ENCODE measurements around the gene INPP5D.
"Not testable (repeated sequence)": the region's sequence is repeated elsewhere in the genome, so short reads cannot be mapped to it uniquely, and the experiment has no call there.

Gene INPP5D

GRCh38 chr2:233059797-233060500 is at the start of gene INPP5D:
Gene INPP5D (plus strand): TSS chr2:233060342. CDS start chr2:233060479, 137 bp downstream.
- peak in 1 of 2 donors; percentile 18 for DNase-seq

- no peak for DNase-seq
Observed at GRCh38 chr2:233010569-233011267, 49.4 kb upstream of the INPP5D start.

- DNase-seq, result no peak
Observed at GRCh38 chr2:233011268-233011650, 48.9 kb upstream of the INPP5D start.

GRCh38 chr2:233011702-233012131 is 48.4 kb upstream of the INPP5D start:
- no peak for DNase-seq

GRCh38 chr2:233012301-233012971 is 47.7 kb upstream of the INPP5D start:
- DNase-seq, result no peak

- DNase-seq, result no peak
Observed at GRCh38 chr2:233013027-233013461, 47.1 kb upstream of the INPP5D start, which contains the start of gene NGEF. Gene NGEF (minus strand): TSS chr2:233013256. CDS start chr2:232974890, 38,366 bp downstream.

- no peak for DNase-seq
Observed at GRCh38 chr2:233013650-233014049, 46.5 kb upstream of the INPP5D start.

- no peak for DNase-seq
Observed at GRCh38 chr2:233015019-233015645, 45.0 kb upstream of the INPP5D start.

GRCh38 chr2:233017947-233018346 is 42.2 kb upstream of the INPP5D start:
- DNase-seq, result no peak

GRCh38 chr2:233019610-233020009 is 40.5 kb upstream of the INPP5D start:
- not testable (repeated sequence) for DNase-seq

GRCh38 chr2:233020454-233020853 is 39.7 kb upstream of the INPP5D start:
- no peak for DNase-seq

- DNase-seq, result no peak
Observed at GRCh38 chr2:233021771-233022170, 38.4 kb upstream of the INPP5D start.

- DNase-seq, result no peak
Observed at GRCh38 chr2:233022561-233022960, 37.6 kb upstream of the INPP5D start.

GRCh38 chr2:233023007-233023760 is 37.0 kb upstream of the INPP5D start:
- no peak for DNase-seq

GRCh38 chr2:233023761-233024410 is 36.3 kb upstream of the INPP5D start:
- no peak for DNase-seq

- no peak for DNase-seq
Observed at GRCh38 chr2:233025706-233026105, 34.4 kb upstream of the INPP5D start.

GRCh38 chr2:233026198-233026813 is 33.8 kb upstream of the INPP5D start:
- no peak for DNase-seq

GRCh38 chr2:233029321-233029720 is 30.8 kb upstream of the INPP5D start:
- no peak for DNase-seq

GRCh38 chr2:233031556-233032500 is 28.3 kb upstream of the INPP5D start:
- DNase-seq, result no peak
